Activated CD8-positive, alpha-beta memory T cell treated with anti-CD3 and anti-CD28 coated beads, Interleukin-2, amount 10 ng/mL, durations not matched to agents 7 days and 5 days (primary cell): ENCODE results near the gene GGPS1. TPM values are rescaled to one million over a fixed set of nuclear protein-coding genes. Genes with fewer than 3 reads are reported as not detected.
A peak's percentile ranks its signal among the peaks of the same experiment; 100 is the strongest.
"Not testable (repeated sequence)": the region's sequence is repeated elsewhere in the genome, so short reads cannot be mapped to it uniquely, and the experiment has no call there.

Source experiments
- ATAC-seq: fragments of 150-1000 bp; cut with Tn5 transposase; one replicate; pipeline ENCODE4 v1.10.0; 2021; ENCODE audit warnings: moderate library complexity
- CTCF ChIA-PET: fragments of 350-600 bp; sonication (Branson Sonifier 250); formaldehyde crosslinking; loops from one replicate; lab custom pipeline; 2021; ENCODE audit warnings: antibody characterized with exemption; lab: Charles Lee
- DNase-seq: peaks from one replicate; pipeline ENCODE4 v3.0.0-alpha.2; 2020
- H3K27ac Mint-ChIP-seq: one replicate; pipeline ENCODE4 v1.8.0; 2021; ENCODE audit warnings: mild to moderate bottlenecking, mixed read lengths
- H3K27me3 Mint-ChIP-seq: one replicate; pipeline ENCODE4 v1.8.0; 2021; ENCODE audit warnings: mixed read lengths
- H3K36me3 Mint-ChIP-seq: one replicate; pipeline ENCODE4 v1.8.0; 2021; ENCODE audit warnings: mild to moderate bottlenecking, mixed read lengths
- H3K4me1 Mint-ChIP-seq: one replicate; pipeline ENCODE4 v1.8.0; 2021; ENCODE audit warnings: mixed read lengths
- H3K4me3 Mint-ChIP-seq: one replicate; pipeline ENCODE4 v1.8.0; 2021; ENCODE audit warnings: mild to moderate bottlenecking, moderate library complexity, mixed read lengths
- H3K9me3 Mint-ChIP-seq: one replicate; pipeline ENCODE4 v1.8.0; 2022; ENCODE audit warnings: low read depth, mixed read lengths
- total RNA-seq, 2 experiments: library from RNA; stranded (reverse); gene quantifications; one replicate each; pipeline ENCODE4 v1.2.3, GENCODE V29; 2021

Gene GGPS1
- total RNA-seq, result 10 to 100 TPM; 22.7 to 23.9 TPM

DNA sequence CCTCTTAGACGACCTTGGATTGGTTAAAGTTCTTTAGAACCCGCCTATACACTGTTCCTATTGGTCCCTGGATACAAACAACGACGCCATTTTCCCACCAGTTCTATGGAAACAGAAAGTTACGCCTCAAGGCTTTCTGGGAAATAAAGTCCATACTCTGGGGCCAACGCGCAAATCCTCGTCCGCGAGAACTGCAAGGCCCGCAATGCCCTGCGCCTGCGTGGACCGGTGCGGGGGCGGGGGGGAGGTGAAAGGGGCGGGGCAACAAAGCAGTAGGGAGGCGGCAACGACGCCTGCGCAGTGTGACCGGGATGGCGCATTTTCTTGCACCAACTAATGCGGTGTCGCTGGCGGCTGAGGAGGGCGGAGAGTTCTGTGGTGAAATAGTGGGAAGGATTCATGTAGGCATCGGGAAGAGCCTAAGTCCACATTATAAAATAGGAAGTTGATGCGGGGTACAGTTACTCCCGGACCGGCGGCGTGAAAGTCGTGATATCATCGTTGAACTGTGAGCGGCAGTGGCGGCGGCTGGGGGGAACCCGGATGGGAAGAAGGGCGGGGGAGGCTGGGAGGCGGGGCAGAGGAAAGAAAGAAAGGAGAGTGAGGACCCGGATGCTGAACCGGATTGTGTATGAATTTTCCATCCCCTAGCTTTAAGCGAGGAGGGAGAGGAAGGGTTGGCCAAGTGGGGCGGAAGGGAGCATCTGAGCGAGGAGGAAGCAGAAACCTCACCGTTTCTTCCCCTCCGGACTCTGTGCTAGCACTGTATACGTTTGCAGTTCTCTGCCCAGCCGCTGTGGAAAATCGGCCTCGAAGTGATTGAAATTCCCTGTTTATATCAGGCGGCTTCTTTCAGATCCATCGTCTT lies at the start of gene GGPS1:
Gene GGPS1 (plus strand): TSS at position 300 of the 868 bp plus-strand sequence. CDS start 6,695 bp downstream, outside the sequence.
- no peak within 1 kb of the TSS for H3K4me3 Mint-ChIP-seq
- H3K36me3 Mint-ChIP-seq, result peaks cover 26% of the 10 kb centered on the region
- DNase-seq (peak; percentile 99), ATAC-seq (peak; percentile 81)
- H3K27me3 Mint-ChIP-seq, result no peaks in the 10 kb centered on the region
- H3K4me1 Mint-ChIP-seq, result peaks cover 42% of the 10 kb centered on the region
- H3K27ac Mint-ChIP-seq, result no peak within 1 kb of the TSS
- CTCF ChIA-PET, result interaction anchor here (0.9 to 1.1 kb wide), 2 partner anchors 87 to 200 kb away, joined by 3 read pairs; partner anchors contain the start of gene TOMM20
- H3K9me3 Mint-ChIP-seq, result no peaks in the 10 kb centered on the region

DNA sequence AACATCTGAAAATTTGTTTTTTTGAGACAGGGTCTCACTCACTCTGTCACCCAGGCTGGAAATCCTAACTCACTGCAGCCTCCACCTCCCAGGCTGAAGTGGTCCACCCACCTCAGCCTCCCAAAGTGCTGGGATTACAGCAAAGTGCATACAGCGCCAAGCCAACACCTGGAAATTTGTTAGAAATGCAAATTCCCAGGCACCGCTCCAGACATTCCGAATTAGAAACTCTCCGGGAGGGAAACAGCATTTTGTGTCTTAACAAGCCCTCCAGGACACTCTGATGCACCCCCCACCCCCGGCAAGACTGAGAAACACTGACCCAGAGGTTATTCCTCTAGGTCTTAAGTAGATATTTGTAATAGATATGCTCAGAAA lies 49.5 kb upstream of the GGPS1 start:
- CTCF ChIA-PET, result no interaction called here

DNA sequence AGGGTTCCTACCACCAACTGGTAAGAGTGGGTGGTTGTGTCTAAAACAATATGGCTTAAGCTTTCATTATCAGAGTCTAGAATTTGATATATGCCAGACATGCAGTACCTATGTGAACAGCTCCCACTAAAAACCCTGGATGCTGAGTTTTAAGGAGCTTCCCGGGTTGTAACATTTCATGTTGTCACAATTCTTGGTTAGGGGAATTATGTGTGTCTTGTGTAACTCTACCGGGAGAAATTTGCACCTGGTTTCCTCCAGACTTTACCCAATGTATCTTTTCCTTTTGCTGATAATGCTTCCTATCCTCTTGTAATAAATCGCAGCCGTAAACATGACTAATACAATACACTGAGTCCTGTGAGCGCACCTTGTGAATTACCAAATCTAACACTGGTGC lies 48.7 kb upstream of the GGPS1 start:
- ATAC-seq (no peak), DNase-seq (no peak)
- no peaks in the 10 kb centered on the region for H3K27me3 Mint-ChIP-seq
- no peak overlapping the region for H3K27ac Mint-ChIP-seq
- no peak overlapping the region for H3K4me3 Mint-ChIP-seq
- no peaks in the 10 kb centered on the region for H3K9me3 Mint-ChIP-seq
- H3K4me1 Mint-ChIP-seq, result peaks cover 25% of the 10 kb centered on the region
- peaks cover 4% of the 10 kb centered on the region for H3K36me3 Mint-ChIP-seq
- CTCF ChIA-PET, result no interaction called here

More for the DNA sequence above, 49.5 kb upstream of the GGPS1 start:
- H3K36me3 Mint-ChIP-seq, result peaks cover 4% of the 10 kb centered on the region
- H3K9me3 Mint-ChIP-seq, result no peaks in the 10 kb centered on the region
- ATAC-seq (no peak), DNase-seq (no peak)
- H3K27ac Mint-ChIP-seq, result no peak overlapping the region
- no peaks in the 10 kb centered on the region for H3K27me3 Mint-ChIP-seq
- peaks cover 25% of the 10 kb centered on the region for H3K4me1 Mint-ChIP-seq
- no peak overlapping the region for H3K4me3 Mint-ChIP-seq

DNA sequence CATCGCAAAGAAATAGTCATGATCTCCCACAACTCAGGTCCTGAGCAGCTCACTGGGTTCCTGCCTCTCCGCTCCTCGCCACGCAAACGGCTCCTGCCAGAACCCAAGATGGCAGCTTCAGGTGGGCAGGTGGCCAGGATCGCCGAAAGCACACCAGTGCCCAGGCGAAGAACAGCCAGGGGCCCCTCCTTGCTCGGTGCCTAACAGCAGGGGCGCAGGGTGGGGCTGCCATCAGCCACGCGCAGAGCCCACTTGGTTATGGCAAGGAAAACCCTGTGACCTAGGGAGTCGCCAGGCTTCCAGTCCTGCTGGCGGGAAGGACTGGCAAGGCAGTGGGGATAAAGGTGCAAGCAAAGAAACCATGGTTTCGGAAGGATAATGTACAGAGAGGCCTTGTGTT lies 47.9 kb upstream of the GGPS1 start:
- no peak overlapping the region for H3K27ac Mint-ChIP-seq
- peaks cover 20% of the 10 kb centered on the region for H3K4me1 Mint-ChIP-seq
- no peak for DNase-seq
- ATAC-seq, result no peak
- no peaks in the 10 kb centered on the region for H3K9me3 Mint-ChIP-seq
- CTCF ChIA-PET, result no interaction called here
- H3K27me3 Mint-ChIP-seq, result no peaks in the 10 kb centered on the region
- peaks cover 4% of the 10 kb centered on the region for H3K36me3 Mint-ChIP-seq
- no peak overlapping the region for H3K4me3 Mint-ChIP-seq

DNA sequence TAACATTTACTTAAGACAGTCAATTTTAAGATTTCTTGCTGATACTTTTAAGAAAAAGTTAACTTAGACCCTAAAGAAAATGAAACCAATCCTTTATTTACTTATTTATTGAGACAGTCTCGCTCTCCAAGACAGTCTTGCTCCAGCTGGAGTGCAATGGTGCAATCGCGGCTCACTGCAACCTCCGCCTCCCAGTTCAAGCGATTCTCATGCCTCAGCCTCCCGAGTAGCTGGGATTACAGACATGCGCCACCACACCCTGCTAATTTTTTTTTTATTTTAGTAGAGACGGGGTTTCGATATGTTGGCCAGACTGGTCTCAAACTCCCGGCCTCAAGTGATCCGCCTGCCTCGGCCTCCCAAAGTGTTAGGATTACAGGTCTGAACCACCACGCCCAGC lies 44.7 kb upstream of the GGPS1 start:
- not testable (repeated sequence) for ATAC-seq
- peaks cover 27% of the 10 kb centered on the region for H3K4me1 Mint-ChIP-seq

DNA sequence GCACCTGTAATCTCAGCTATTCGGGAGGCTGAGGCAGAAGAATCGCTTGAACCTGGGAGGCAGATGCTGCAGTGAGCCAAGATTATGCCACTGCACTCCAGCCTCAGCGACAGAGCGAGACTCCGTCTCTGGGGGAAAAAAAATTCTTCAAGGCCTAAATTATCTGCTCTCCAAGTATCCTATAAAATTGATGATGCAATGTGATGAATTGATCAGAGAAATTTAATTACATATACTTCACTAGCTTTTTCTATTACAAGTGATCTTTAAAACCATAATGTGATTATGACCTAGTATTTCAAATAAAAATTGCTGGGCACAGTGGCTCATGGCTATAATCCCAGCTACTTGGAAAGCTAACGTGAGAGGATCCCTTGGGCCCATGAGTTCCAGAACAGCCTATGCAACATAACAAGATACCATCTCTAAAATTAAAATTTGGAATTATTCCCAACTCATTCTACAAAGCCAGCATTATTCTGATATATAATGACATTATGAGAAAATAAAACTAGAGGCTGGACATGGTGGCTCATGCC lies 44.1 kb upstream of the GGPS1 start:
- Mint-ChIP-seq H3K27me3 (no peaks in the 10 kb centered on the region), H3K4me3 (no peak overlapping the region), H3K27ac (no peak overlapping the region), H3K9me3 (no peaks in the 10 kb centered on the region), H3K4me1 (peaks cover 30% of the 10 kb centered on the region), H3K36me3 (peaks cover 7% of the 10 kb centered on the region)
- DNase-seq (no peak), ATAC-seq (no peak)
- CTCF ChIA-PET, result interaction anchor here (0.9 to 1.1 kb wide), 2 partner anchors 9 to 132 kb away, joined by 3 read pairs; no protein-coding TSS in a partner anchor

More for the DNA sequence above, 44.7 kb upstream of the GGPS1 start:
- not testable (repeated sequence) for H3K4me3 Mint-ChIP-seq, H3K9me3 Mint-ChIP-seq, DNase-seq, H3K27ac Mint-ChIP-seq, H3K36me3 Mint-ChIP-seq, H3K27me3 Mint-ChIP-seq
- CTCF ChIA-PET, result interaction anchor here (0.9 kb wide), 1 partner anchor 8 kb away, joined by 3 read pairs; no protein-coding TSS in a partner anchor

DNA sequence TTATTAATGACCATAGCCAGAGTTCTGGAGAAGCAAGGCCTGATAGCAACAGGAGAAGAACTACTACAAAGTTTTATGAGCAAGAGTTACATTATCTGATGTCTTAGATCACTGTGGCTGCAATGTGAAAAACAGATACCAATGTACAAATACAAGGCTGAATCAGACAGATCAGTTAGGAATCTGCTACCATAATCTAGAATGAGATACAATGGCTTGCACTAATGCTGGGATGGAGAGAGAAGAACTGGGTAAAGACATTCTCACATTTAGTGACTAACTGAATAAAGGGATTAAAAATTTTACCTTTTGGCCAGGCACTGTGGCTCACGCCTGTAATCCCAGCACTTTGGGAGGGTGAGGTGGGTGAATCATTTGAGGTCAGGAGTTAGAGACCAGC lies 41.7 kb upstream of the GGPS1 start:
- Mint-ChIP-seq H3K27ac (no peak overlapping the region), H3K36me3 (peaks cover 8% of the 10 kb centered on the region), H3K9me3 (no peaks in the 10 kb centered on the region), H3K27me3 (no peaks in the 10 kb centered on the region), H3K4me1 (peaks cover 37% of the 10 kb centered on the region), H3K4me3 (no peak overlapping the region)
- ATAC-seq, result no peak
- CTCF ChIA-PET, result no interaction called here
- DNase-seq, result no peak

DNA sequence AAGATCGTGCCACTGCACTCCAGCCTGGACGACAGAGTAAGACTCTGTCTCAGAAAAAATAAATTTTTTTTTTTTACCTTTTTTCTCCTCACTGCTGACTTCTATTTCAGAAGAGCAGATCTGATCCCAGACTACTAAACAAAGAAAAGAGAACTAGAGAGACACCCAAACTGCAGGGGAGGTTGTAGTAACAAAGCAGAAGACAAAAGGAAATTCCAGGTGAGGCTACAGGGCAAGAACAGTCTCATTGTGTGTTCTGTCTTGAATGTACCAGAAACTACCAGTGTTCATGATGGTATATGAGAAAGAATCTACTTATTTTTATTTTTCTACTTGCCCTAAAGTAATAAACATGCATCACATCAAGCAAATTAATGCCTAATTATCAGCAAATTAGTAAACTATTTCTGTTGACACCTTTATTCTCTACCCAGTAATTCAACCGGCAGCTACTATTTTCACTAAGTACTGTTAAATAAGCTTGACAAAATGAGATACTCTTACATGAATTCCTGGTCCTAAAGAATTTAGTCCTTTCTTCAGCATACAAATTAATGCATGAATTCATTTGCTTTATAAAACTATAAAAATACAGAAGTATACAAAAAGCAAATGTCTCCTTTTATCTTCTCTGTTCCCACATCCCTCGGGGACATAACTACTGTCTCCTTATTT lies 41.0 kb upstream of the GGPS1 start:
- Mint-ChIP-seq H3K27me3 (no peaks in the 10 kb centered on the region), H3K27ac (no peak overlapping the region), H3K4me1 (peaks cover 36% of the 10 kb centered on the region), H3K9me3 (no peaks in the 10 kb centered on the region), H3K36me3 (peaks cover 8% of the 10 kb centered on the region), H3K4me3 (no peak overlapping the region)
- ATAC-seq (no peak), DNase-seq (no peak)
- CTCF ChIA-PET, result no interaction called here

DNA sequence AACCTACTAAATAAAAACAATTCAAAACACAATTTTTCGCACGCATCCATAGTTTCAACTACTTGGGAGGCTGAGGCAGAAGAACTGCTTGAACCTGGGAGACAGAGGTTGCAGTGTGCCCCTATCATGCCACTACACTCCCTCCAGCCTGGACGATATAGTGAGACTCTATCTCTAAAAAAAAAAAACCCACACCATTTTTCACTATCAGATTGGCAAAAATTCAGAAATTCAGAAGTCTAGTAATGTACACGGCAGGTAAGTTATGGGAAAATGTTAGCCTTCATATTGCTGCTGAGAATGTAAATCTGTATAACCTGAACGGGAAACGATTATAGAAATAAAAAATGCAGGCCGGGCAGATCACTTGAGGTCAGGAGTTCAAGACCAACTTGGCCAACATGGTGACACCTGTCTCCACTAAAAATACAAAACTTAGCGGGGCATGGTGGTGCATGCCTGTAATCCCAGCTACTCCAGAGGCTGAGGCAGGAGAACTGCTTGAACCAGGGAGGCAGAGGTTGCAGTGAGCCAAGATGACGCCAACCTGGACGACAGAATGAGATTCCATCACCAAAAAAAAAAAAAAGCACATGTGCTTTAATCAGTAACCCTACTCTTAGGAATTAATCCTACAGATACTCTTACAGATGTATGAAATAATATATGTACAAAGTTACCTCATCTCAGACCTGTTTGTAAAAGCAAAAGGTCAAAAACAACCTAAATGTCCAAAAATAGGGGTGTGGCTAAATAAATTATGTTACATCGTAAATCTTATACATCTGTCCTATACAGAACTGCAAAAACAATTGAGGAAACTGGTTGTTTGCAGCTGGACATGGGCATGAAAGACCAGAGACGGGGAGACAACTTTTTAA lies 38.3 kb upstream of the GGPS1 start:
- no peak overlapping the region for H3K4me3 Mint-ChIP-seq

DNA sequence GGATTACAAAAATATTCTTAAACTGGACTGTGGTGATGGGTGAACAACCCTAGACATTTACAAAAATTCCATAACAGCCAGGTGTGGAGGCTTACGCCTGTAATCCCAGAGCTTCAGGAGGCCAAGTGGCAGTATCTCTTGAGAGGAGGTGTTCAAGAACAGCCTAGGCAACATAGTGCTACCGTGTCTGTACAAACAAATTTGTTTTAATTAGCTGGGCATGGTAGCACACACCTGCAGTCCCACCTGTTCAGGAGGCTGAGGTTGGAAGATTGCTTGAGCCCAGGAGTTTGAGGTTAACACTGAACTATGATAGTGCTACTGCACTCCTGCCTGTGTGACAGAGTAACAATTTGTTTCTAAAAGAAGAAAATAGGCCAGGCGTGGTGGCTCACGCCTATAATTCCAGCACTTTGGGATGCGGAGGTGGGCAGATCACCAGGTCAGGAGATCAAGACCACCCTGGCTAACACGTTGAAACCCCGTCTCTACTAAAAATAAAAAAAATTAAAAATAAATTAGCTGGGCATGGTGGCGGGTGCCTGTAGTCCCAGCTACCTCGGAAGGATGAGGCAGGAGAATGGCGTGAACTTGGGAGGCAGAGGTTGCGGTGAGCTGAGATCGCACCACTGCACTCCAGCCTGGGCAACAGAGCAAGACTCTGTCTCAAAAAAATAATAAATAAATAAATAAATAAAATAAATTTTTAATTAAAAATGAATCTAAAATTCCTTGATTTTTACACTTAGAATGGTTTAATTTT lies 37.4 kb upstream of the GGPS1 start:
- peaks cover 12% of the 10 kb centered on the region for H3K36me3 Mint-ChIP-seq
- H3K4me1 Mint-ChIP-seq, result peaks cover 39% of the 10 kb centered on the region
- no peaks in the 10 kb centered on the region for H3K27me3 Mint-ChIP-seq
- no peak overlapping the region for H3K4me3 Mint-ChIP-seq
- CTCF ChIA-PET, result no interaction called here
- no peak overlapping the region for H3K27ac Mint-ChIP-seq
- ATAC-seq (no peak), DNase-seq (no peak)
- H3K9me3 Mint-ChIP-seq, result no peaks in the 10 kb centered on the region

More for the DNA sequence above, 38.3 kb upstream of the GGPS1 start:
- CTCF ChIA-PET, result no interaction called here
- H3K27me3 Mint-ChIP-seq, result no peaks in the 10 kb centered on the region
- no peak for ATAC-seq
- H3K36me3 Mint-ChIP-seq, result peaks cover 8% of the 10 kb centered on the region
- peaks cover 40% of the 10 kb centered on the region for H3K4me1 Mint-ChIP-seq
- H3K9me3 Mint-ChIP-seq, result no peaks in the 10 kb centered on the region
- DNase-seq, result no peak
- no peak overlapping the region for H3K27ac Mint-ChIP-seq

DNA sequence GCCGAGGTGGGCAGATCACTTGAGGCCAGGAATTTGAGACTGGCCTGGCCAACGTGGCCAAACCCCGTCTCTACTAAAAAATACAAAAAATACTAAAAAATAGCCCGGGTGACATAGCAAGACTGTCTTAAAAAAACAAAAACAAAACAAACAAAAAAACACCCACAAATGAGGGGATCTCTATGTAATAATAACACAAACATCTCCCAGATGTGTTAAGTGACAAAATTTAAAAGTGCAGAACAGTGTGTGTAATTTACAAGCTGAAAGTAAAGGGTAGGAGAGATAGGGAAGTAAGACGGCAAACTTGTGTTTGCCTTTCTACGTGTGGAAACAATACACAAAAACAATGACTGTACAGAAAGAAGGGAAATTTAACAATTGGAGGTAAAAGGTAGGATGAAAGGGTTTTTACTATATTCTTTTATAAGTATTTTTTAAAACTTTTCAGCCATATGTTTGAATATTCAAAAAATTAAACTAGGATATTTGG lies 36.7 kb upstream of the GGPS1 start:
- CTCF ChIA-PET, result no interaction called here
- Mint-ChIP-seq H3K4me1 (peaks cover 36% of the 10 kb centered on the region), H3K9me3 (no peaks in the 10 kb centered on the region), H3K36me3 (peaks cover 13% of the 10 kb centered on the region), H3K27ac (no peak overlapping the region), H3K27me3 (no peaks in the 10 kb centered on the region), H3K4me3 (no peak overlapping the region)
- no peak for ATAC-seq
- no peak for DNase-seq

DNA sequence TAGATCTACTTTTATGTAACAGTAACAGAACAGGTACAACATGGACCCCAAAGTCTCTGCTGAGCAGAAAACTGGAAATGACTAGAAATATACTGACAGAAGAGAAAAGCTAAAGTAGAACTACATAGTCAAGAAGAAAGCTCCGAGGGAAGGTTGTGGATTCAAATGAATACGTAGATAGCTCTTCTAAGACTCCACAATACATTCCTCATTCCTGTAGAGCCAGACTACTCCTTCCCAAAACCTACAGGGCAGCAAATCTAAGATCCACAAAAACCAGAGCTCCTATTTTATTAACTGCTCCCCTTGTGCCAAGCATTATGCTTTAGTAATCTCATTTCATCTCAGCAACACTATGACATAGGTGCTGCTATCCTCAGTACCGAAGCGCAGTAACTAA lies 35.6 kb upstream of the GGPS1 start:
- no peak for ATAC-seq
- H3K4me3 Mint-ChIP-seq, result no peak overlapping the region
- H3K36me3 Mint-ChIP-seq, result peaks cover 12% of the 10 kb centered on the region
- CTCF ChIA-PET, result no interaction called here
- H3K4me1 Mint-ChIP-seq, result peaks cover 40% of the 10 kb centered on the region
- H3K27ac Mint-ChIP-seq, result no peak overlapping the region
- H3K9me3 Mint-ChIP-seq, result no peaks in the 10 kb centered on the region
- no peak for DNase-seq
- H3K27me3 Mint-ChIP-seq, result no peaks in the 10 kb centered on the region
